ENCODE measurements around the gene GALNT15.

Gene GALNT15

GRCh38 chr3:16252243-16252978 is 77.9 kb downstream of the GALNT15 start:
- no peak for DNase-seq (ENCODE audit: low read depth in 2 of 2)

GRCh38 chr3:16252988-16253387 is 78.5 kb downstream of the GALNT15 start:
- DNase-seq (ENCODE audit: low read depth in 2 of 2) = no peak

- DNase-seq (ENCODE audit: low read depth in 2 of 2) = no peak
Measured at GRCh38 chr3:16253601-16254000, 79.1 kb downstream of the GALNT15 start.

GRCh38 chr3:16254916-16255315 is 80.4 kb downstream of the GALNT15 start:
- DNase-seq (ENCODE audit: low read depth in 2 of 2) = no peak

GRCh38 chr3:16255326-16255725 is 80.8 kb downstream of the GALNT15 start:
- DNase-seq (ENCODE audit: low read depth in 2 of 2) = no peak

- DNase-seq (ENCODE audit: low read depth in 2 of 2) = no peak
Measured at GRCh38 chr3:16255726-16256125, 81.2 kb downstream of the GALNT15 start.

GRCh38 chr3:16257309-16257708 is 82.8 kb downstream of the GALNT15 start:
- DNase-seq (ENCODE audit: low read depth in 2 of 2) = no peak

GRCh38 chr3:16258177-16258576 is 83.7 kb downstream of the GALNT15 start:
- no peak for DNase-seq (ENCODE audit: low read depth in 2 of 2)

GRCh38 chr3:16258866-16259265 is 84.4 kb downstream of the GALNT15 start:
- DNase-seq (ENCODE audit: low read depth in 2 of 2) = no peak

- DNase-seq (ENCODE audit: low read depth in 2 of 2) = no peak
Measured at GRCh38 chr3:16260046-16260445, 85.6 kb downstream of the GALNT15 start.

GRCh38 chr3:16262174-16262573 is 87.7 kb downstream of the GALNT15 start:
- no peak for DNase-seq (ENCODE audit: low read depth in 2 of 2)

- DNase-seq (ENCODE audit: low read depth in 2 of 2) = no peak
Measured at GRCh38 chr3:16264174-16264707, 89.8 kb downstream of the GALNT15 start.

- peak; percentile 99 for DNase-seq (ENCODE audit: low read depth in 2 of 2)
Measured at GRCh38 chr3:16264708-16265454, 90.4 kb downstream of the GALNT15 start, which contains the start of the genes DPH3 and OXNAD1. Gene DPH3, minus strand, starts transcription at chr3:16264943. Its CDS starts 67 bp downstream, at chr3:16264876. Gene OXNAD1, plus strand, starts transcription at chr3:16265212. Its CDS starts 5,741 bp downstream, at chr3:16270953.

GRCh38 chr3:16265455-16265786 is 90.9 kb downstream of the GALNT15 start:
- no peak for DNase-seq (ENCODE audit: low read depth in 2 of 2)

GRCh38 chr3:16266714-16267113 is 92.2 kb downstream of the GALNT15 start:
- DNase-seq (ENCODE audit: low read depth in 2 of 2) = no peak

GRCh38 chr3:16270855-16271254 is 96.4 kb downstream of the GALNT15 start:
- no peak for DNase-seq (ENCODE audit: low read depth in 2 of 2)

GRCh38 chr3:16272588-16272987 is 98.1 kb downstream of the GALNT15 start:
- DNase-seq (ENCODE audit: low read depth in 2 of 2) = no peak

- DNase-seq (ENCODE audit: low read depth in 2 of 2) = no peak
Measured at GRCh38 chr3:16273867-16274266, 99.4 kb downstream of the GALNT15 start.

GRCh38 chr3:16277471-16277870 is 103.0 kb downstream of the GALNT15 start:
- no peak for DNase-seq (ENCODE audit: low read depth in 2 of 2)

GRCh38 chr3:16279010-16279801 is 104.7 kb downstream of the GALNT15 start:
- DNase-seq (ENCODE audit: low read depth in 2 of 2) = no peak

GRCh38 chr3:16280671-16281070 is 106.2 kb downstream of the GALNT15 start:
- DNase-seq (ENCODE audit: low read depth in 2 of 2) = no peak

Measured in stimulated activated CD4-positive, alpha-beta T cell treated with anti-CD3 and anti-CD28 coated beads, Interleukin-15, amount 100 ng/mL, for 48 hours (primary cell).